HG02943 (cell line): Measurements from ENCODE around the gene DMD.

Experiments used
- ATAC-seq: cut with Tn5 transposase; IDR thresholded peaks from one replicate; pipeline ENCODE4 v1.9.1; 2021; ENCODE audit warnings: mild to moderate bottlenecking, low read depth, moderate library complexity; ENCODE audit not compliant: unreplicated experiment

DMD gene

GRCh38 chrX:31225819-31226218 is 1985.5 kb downstream of the DMD start:
- no peak for ATAC-seq

- no peak for ATAC-seq
Measured at GRCh38 chrX:31224381-31225012, 1986.9 kb downstream of the DMD start.

DNA sequence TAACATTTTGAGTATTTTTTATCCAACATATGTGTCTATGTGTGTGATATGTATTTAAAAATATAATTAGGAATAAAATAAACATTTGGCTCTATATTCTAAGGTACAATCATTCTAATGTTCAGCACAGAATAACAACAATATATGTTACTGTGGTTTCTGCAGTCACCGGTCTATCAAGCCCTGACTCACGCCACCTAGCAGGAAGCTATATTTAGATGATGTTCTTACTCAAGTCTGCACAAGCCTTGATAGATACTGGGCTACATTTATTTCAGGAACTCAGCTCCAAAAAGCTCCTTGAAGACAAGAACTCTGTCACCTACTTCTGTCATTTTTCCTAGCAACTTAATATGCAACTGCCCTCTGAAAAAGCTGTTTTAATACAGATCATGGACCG is 1987.5 kb downstream of the DMD start:
- ATAC-seq: no peak

DNA sequence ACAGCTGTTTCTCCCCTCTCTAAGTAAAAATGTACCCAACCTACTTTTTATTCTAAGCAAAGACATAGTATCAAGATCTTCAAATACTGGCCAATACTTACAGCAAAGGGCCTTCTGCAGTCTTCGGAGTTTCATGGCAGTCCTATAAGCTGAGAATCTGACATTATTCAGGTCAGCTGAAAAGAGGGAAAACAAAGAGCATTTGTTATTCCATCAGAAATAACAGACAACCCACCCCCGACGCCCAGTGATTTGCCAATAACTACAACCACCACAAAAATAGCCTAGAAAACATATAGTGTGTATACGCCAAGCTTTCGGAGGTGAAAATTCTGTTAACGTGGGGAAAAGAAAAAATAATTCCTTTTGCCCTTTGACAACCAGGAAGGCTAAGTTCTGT is 1988.4 kb downstream of the DMD start:
- no peak for ATAC-seq

DNA sequence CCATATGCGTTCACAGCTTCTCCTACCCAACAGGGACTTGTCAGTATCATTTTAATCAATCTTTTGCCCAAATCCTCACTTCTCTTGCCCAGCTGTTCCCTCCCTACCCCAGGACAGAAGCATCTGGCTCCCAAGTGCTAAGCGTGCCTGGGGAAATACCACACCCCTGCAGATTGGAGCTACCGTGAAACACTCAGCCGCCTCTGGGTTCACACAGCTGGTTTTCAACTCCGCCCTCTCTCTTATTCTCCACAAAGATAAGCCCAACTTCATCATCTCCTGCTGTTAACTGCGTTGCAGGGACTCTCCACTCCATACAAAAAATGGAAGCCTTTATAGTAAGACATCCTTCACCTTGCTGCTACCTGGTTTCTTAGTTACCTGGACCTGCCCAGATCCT is 1992.2 kb downstream of the DMD start:
- ATAC-seq: no peak

- no peak for ATAC-seq
Measured at GRCh38 chrX:31217084-31217483, 1994.3 kb downstream of the DMD start.

DNA sequence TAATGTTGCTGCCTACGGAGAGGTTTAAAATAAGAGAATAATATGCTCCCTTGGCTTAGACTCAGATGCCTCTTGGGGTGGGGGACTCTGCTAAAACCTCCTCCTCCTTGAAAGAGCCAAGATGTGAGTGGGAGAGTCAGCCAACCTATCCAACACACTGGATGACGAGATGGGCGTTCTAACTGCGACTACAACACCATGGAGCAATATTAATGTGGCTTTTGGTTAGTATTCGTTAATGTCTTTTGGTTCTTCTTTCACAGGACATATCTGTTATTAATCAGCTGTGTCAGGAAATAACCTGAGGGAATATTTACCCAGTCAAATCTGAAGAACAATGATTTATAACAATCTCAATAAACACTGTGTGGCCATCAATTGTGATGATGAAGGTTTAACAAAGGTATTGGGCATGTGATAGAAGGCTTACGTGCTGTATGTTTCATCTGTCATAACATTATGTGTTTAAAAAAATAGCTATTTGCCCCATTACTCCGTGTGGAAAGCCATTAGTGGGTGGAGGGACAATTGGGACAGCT is 1996.0 kb downstream of the DMD start:
- no peak for ATAC-seq

GRCh38 chrX:31213941-31214340 is 1997.4 kb downstream of the DMD start:
- no peak for ATAC-seq

GRCh38 chrX:31212856-31213748 is 1998.2 kb downstream of the DMD start:
- ATAC-seq: no peak

DNA sequence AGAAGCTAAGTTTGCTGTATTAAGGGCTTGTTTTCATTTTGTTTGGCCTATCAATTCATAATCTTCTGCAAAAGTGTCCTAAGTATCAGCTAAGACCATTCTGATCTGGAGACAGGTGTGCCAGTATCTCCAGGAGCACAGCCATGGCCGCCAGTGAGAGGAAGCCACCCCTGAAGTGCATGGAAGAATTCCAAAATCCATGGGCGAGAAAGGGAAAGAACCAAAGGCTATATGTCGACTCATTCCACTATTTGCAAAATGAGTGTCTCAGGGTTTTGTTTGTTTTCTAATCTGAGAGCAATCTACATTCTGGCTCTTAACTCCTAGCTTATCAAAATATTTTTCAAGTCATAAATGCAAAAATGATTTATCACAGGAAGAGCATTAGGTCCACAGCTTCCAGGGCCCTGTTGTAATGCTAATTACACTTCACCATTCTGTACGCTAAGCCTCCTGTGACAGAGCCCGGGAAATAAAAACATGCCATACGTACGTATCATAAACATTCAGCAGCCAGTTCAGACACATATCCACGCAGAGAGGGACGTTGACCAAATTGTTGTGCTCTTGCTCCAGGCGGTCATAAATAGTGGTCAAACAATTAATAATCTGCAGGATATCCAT is 2002.2 kb downstream of the DMD start:
- ATAC-seq: no peak

- no peak for ATAC-seq
Measured at GRCh38 chrX:31201503-31201902, 2009.8 kb downstream of the DMD start.

DNA sequence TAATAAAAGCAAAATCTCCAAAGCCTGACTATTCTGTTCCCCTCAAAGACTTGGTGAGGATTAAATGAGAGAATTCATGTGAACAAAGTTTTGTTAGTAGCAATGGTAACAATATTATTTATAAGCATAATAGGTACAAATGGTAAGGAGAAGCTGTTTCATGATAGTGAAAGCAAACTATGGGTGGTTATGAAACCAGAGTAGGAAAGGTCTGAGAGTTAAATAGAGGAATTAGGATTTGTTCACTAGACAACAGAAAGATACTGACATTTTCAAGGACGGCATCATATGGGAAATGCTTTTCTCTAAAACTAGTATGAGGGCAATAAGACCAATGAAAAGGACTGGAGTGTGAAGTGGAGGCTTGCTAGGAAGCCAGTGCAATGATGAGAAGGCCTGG is 2010.9 kb downstream of the DMD start:
- no peak for ATAC-seq

DNA sequence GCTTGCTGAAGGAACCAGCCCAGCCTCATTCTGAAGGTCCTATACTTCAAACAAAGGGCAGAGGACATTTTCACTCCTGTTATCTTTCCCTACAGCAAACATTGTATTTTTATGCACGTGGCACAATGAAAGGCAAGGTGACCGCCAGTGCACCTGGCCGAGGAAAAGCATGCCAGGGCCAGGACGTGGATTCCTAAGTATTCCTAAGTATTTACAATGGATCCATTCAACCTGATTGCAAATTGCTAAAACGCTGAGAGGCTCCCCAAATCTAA is 2011.6 kb downstream of the DMD start:
- ATAC-seq: no peak

DNA sequence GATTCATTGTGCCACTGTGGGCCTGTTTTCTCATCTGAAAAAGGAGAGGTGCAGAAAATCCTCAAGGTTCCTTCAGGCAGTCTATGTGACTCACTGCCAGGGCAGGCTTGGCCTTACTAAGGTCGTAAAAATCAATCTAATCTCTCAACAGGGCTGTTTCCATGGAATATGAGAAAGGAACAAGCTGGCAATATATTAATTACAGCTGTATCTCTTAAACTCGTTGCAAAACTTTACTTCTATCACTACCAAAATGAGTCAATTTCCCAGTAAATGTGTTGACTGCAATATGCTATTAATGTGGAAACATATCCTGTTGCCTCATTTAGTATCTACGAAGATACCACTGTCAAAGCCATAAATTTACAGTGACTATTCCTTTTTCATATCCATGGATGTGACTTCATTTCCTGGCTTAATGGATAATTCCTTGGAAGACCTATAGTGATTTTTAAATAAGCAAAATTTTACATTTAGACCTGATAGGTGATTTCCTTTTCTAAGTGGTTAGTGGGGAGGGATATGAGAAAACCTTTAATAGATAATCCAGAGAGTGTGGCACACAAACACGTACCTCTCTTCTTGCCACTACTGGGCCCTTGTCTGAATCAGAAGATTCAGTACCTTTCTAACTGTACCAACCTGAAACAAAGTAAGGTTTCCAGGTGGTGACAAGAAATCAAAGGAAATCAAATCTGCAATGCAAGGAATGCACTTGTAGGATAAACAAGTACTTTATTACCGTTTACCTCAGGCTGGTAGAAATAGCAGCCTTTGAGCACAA is 2012.1 kb downstream of the DMD start:
- no peak for ATAC-seq

DNA sequence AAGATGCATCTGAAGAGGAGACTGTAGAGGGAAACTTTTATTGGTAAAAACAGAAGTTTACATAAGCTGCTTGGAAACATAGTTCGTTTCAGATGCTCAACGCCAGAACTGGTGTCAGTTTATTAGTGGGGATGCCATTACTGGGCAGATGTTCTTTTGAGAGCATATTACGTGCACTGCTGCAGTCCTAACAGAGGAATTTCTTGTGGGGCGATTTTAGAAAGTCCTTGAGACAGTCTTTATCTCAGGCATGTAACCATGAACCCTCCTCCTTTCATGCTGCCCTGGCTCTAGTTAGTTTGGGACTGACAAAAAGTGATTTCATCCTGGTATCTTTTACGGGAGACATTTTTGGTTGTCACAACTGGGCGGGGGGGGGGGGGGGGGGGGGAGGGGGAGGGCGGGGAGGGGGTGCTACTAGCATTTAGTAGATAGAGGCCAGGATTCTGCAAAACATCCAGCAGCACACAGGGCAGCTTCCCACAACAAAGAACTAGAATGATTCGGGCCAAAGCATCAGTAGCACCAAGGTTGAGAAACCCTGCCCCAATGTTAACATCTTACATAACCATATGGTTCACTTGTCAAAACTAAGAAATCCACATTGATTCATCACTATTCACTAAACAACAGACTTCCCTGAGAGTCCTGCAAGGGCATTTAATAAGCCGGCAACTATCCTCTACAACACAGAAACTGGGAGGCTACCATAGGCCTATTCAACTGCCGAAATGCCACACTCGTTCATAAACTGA is 2021.0 kb downstream of the DMD start:
- no peak for ATAC-seq

- no peak for ATAC-seq
Measured at GRCh38 chrX:31186693-31187338, 2024.5 kb downstream of the DMD start.

DNA sequence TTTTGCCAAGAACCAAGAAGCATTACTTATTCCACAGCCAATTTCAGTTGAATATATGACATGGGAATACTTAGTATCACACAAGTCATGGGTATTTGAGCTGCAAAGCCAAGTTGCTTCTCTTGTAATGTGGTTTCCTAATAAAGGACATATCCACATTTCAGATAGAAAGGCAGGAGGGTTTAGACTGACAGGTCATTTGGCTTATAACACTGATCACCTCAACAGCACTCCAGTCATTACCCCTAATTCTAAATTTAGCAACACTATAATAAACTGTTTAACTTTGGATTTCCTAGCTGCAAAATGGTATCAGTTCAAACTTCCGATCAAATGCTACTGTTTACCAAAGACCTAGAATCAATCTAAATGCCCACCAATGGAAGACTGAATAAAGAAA is 2025.5 kb downstream of the DMD start:
- ATAC-seq: no peak

DNA sequence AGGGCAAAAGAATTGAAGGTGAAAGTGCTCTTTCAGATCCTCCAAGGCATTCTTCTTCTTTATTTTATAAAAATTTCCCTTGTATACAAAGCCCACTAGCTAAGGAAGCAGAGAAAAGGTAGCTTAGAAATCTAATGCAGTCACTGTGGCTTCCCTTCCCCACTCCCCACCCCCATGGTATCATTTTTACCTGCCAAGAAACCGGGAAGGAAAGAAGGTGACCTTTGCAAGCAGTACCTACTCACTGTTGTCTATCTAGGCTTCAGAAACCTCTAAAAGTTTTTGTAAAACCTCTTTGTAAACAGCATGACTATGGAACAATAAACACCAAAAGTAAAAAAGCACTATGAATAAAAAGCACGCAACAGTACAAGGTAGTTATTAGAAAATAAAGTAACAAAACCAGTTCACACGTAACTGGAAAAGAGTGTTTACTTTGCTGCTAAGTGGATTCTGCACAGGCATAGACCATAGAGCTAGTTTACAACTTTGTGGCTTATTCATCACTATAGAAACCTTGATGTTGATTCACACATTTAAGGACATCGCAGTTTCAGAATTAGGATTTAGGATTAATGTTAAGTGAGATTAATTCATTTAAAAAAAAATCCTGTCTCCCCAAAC is 2029.9 kb downstream of the DMD start:
- no peak for ATAC-seq

DNA sequence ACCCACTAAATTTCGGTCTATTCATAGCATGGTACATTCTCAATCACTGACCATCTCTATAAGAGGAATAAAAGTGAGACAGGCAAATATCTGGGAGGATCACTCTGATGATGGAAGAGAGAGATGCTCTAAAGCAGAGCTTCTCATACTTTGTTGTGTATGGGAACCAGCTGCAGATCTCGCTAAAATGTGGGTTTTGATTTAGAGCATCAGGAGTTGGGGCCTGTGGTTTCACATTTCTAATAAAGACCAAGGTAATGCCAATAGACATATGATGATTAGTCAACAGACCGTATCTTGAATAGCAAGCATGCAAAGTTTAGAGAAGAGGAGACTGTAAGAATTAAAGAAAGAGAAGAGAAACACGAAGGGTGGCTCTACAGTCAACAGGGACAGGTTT is 2032.1 kb downstream of the DMD start:
- no peak for ATAC-seq
